ENCODE measurements around the gene CMTM6.

GRCh38 chr3:32544894-32545293 lies 42.2 kb upstream of the CMTM6 start:
- no peak for TF ChIP-seq EP300 (IDR thresholded peaks at IDR 0.05; ENCODE audit: borderline replicate concordance)
- TF ChIP-seq MAX (IDR thresholded peaks at IDR 0.05), result no peak
- TF ChIP-seq USF1 (IDR thresholded peaks at IDR 0.05), result no peak
- no peak for TF ChIP-seq TAF1 (IDR thresholded peaks at IDR 0.05; ENCODE audit: low read depth)
- TF ChIP-seq TEAD4 (IDR thresholded peaks at IDR 0.05), result no peak
- TF ChIP-seq EGR1 (IDR thresholded peaks at IDR 0.05), result no peak
- TF ChIP-seq NFIC (IDR thresholded peaks at IDR 0.05), result no peak
- TF ChIP-seq CEBPB (IDR thresholded peaks at IDR 0.05), result no peak
